MCF 10A (cell line): Measurements from ENCODE around the gene CPHXL2. TPM values are rescaled to one million over a fixed set of nuclear protein-coding genes. Genes with fewer than 3 reads are reported as not detected.
A peak's percentile ranks its signal among the peaks of the same experiment; 100 is the strongest.

Source experiments
- BruUV-seq: library from RNA; stranded (reverse); fragments of 400-500 nt; replicated peaks from 2 replicates; lab custom pipeline; 2021; lab: Mats Ljungman, UMichigan
- CTCF ChIA-PET: fragments of 300-600 bp; sonication (Branson Sonifier 250); formaldehyde crosslinking; extraction: SDS; loops from one replicate; lab custom pipeline; 2021; ENCODE audit warnings: antibody characterized with exemption, inconsistent platforms; lab: Yijun Ruan, JAX
- POLR2A ChIA-PET: fragments of 300-600, 350-650 bp; sonication (Branson Sonifier 250); formaldehyde crosslinking; extraction: SDS; loops from one replicate; lab custom pipeline; 2020; ENCODE audit warnings: antibody characterized with exemption, inconsistent platforms; lab: Yijun Ruan, JAX
- DNase-seq: peaks from one replicate; pipeline ENCODE4 v3.0.0-alpha.2; 2018; ENCODE audit not compliant: unreplicated experiment
- H3K27ac Mint-ChIP-seq: one replicate; pipeline ENCODE4 v1.8.0; 2022; ENCODE audit warnings: mild to moderate bottlenecking, low read depth, mixed read lengths; ENCODE audit not compliant: unreplicated experiment
- H3K27me3 Mint-ChIP-seq: one replicate; pipeline ENCODE4 v1.8.0; 2022; ENCODE audit warnings: mixed read lengths; ENCODE audit not compliant: insufficient read depth, unreplicated experiment
- H3K36me3 Mint-ChIP-seq: one replicate; pipeline ENCODE4 v1.8.0; 2022; ENCODE audit warnings: mild to moderate bottlenecking, moderate library complexity, mixed read lengths; ENCODE audit not compliant: insufficient read depth, unreplicated experiment
- H3K4me1 Mint-ChIP-seq: one replicate; pipeline ENCODE4 v1.8.0; 2022; ENCODE audit warnings: mixed read lengths; ENCODE audit not compliant: insufficient read depth, unreplicated experiment
- H3K4me3 Mint-ChIP-seq: one replicate; pipeline ENCODE4 v1.8.0; 2022; ENCODE audit warnings: mild to moderate bottlenecking, moderate library complexity, mixed read lengths; ENCODE audit not compliant: unreplicated experiment
- H3K9me3 Mint-ChIP-seq: one replicate; pipeline ENCODE4 v1.8.0; 2022; ENCODE audit warnings: mixed read lengths; ENCODE audit not compliant: unreplicated experiment
- intact Hi-C: fragments of 100-400 bp; cut with micrococcal nuclease; formaldehyde crosslinking; loops from 2 replicates; pipeline ENCODE4 v1.14.1; 2022
- total RNA-seq: library from RNA; stranded (reverse); gene quantifications from 2 replicates; pipeline ENCODE4 v1.2.3, GENCODE V29; 2022
- TF ChIP-seq, protein P1 (sequence below): fragments of 200-600 bp; IDR thresholded peaks from one replicate; pipeline ENCODE4 v1.8.0; 2022; ENCODE audit warnings: antibody characterized with exemption, mild to moderate bottlenecking; ENCODE audit not compliant: unreplicated experiment

CPHXL2 gene
- total RNA-seq, 1 experiment from 2014 or later: not detected

DNA sequence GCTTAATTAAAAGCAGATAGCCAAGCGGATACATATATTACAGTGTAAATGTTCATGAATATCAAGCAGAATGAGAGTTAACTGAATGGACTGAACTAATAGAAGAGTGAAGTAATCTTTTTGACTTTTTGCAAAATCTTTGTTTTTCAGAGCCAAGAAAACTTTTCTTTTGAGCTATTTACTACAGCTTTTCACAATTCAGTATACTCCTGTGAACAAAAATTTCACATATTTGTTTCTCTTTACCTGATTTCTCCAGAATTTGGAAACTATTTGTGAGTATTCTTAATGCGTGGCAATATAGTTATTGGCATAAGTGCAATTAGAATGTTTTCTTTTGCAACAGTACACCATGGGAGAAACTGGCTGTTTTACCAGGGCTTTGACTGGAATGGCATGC, 33.5 kb upstream of the CPHXL2 start:
- Mint-ChIP-seq H3K4me1 (no peaks in the 10 kb centered on the region), H3K27me3 (peaks cover 30% of the 10 kb centered on the region), H3K36me3 (no peaks in the 10 kb centered on the region), H3K4me3 (no peak overlapping the region), H3K27ac (no peak overlapping the region), H3K9me3 (no peaks in the 10 kb centered on the region)
- ChIA-PET POLR2A (no interaction called here), CTCF (interaction anchor here (0.6 kb wide), 1 partner anchor 445 kb away, joined by 3 read pairs; no protein-coding TSS in a partner anchor)
- intact Hi-C loops: no loop called here
- TF ChIP-seq, protein P1, sequence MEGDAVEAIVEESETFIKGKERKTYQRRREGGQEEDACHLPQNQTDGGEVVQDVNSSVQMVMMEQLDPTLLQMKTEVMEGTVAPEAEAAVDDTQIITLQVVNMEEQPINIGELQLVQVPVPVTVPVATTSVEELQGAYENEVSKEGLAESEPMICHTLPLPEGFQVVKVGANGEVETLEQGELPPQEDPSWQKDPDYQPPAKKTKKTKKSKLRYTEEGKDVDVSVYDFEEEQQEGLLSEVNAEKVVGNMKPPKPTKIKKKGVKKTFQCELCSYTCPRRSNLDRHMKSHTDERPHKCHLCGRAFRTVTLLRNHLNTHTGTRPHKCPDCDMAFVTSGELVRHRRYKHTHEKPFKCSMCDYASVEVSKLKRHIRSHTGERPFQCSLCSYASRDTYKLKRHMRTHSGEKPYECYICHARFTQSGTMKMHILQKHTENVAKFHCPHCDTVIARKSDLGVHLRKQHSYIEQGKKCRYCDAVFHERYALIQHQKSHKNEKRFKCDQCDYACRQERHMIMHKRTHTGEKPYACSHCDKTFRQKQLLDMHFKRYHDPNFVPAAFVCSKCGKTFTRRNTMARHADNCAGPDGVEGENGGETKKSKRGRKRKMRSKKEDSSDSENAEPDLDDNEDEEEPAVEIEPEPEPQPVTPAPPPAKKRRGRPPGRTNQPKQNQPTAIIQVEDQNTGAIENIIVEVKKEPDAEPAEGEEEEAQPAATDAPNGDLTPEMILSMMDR: no peak
- no TSS peak for BruUV-seq
- no peak for DNase-seq

DNA sequence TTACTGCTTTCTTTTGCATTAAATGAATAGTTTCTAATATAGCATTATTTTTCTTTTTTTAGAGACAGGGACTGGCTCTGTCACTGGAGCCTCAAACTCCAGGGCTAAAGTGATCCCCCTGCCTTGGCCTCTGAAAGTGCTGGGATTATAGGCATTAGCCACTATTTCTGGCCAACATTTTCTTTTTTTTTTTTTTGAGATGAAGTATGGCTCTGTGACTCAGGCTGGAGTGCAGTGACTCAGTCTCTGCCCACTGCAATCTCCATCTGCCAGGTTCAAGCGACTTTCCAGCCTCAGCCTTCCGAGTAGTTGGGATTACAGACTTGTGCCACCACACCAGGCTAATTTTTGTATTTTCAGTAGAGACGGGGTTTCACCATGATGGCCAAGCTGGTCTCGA, 26.5 kb upstream of the CPHXL2 start:
- peaks cover 5% of the 10 kb centered on the region for H3K4me1 Mint-ChIP-seq
- H3K27me3 Mint-ChIP-seq: no peaks in the 10 kb centered on the region
- H3K36me3 Mint-ChIP-seq: no peaks in the 10 kb centered on the region
- intact Hi-C loops: loop anchor here (10.0 kb wide), 1 partner anchor 51 kb away; no protein-coding TSS in a partner anchor
- no TSS peak for BruUV-seq
- H3K27ac Mint-ChIP-seq: no peak overlapping the region
- no peak overlapping the region for H3K4me3 Mint-ChIP-seq
- TF ChIP-seq, protein P1: no peak
- ChIA-PET POLR2A (no interaction called here), CTCF (interaction anchor here (0.6 to 0.7 kb wide), 2 partner anchors 48 to 1202 kb away, joined by 3 to 4 read pairs; no protein-coding TSS in a partner anchor)
- H3K9me3 Mint-ChIP-seq: no peaks in the 10 kb centered on the region
- peak; percentile 16 for DNase-seq

DNA sequence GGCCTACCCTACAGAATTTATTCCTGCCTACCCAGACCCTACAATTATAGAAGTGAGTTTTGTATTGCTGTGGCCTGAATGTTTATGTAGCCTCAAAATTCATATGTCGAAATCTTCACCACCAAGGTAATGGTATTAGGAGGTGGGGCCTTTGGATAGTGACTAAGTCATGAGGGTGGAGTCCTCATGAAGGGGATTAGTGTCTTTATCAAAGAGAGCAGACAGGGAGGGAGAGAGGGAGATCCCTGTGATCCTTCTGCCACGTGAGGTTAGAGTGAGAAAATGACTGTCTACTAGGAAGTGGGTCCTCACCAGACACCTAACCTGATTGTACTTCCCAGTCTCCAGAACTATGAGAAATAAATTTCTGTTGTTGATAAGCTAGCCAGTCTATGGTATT, 25.4 kb upstream of the CPHXL2 start:
- POLR2A ChIA-PET: no interaction called here
- H3K36me3 Mint-ChIP-seq: no peaks in the 10 kb centered on the region
- DNase-seq: peak; percentile 47

DNA sequence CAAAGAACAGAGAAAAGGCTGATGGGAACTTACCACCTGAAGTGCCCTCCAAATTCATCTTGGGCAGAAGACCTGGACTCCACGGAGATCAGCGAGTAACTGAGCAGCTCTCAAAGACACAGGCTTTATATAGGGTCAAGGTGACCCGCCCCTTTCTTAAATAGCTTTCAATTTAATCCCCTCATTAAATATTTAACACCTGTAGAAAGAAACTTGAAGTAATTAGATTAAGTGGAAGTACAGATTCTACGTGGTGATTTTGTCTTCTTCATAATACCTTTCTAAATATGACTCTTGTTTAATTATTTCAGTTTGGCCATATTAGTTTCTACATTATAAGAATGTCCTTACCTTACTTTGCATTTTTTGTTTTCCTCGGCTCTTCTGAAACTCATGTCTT, 24.6 kb upstream of the CPHXL2 start, which contains the start of gene DUXB:
DUXB (minus strand) TSS at position 101 of the 400 bp plus-strand sequence; CDS start at position 58, 43 bp downstream.
- POLR2A ChIA-PET: no interaction called here
- H3K9me3 Mint-ChIP-seq: no peaks in the 10 kb centered on the region
- no peak for DNase-seq
- no peak within 1 kb of the TSS for H3K4me3 Mint-ChIP-seq
- no TSS peak for BruUV-seq
- H3K27ac Mint-ChIP-seq: no peak within 1 kb of the TSS
- peaks cover 5% of the 10 kb centered on the region for H3K4me1 Mint-ChIP-seq
- TF ChIP-seq, protein P1: no peak
- no peaks in the 10 kb centered on the region for H3K36me3 Mint-ChIP-seq
- intact Hi-C loops: loop anchor here (10.0 kb wide), 1 partner anchor 53 kb away; no protein-coding TSS in a partner anchor
- CTCF ChIA-PET: no interaction called here
- H3K27me3 Mint-ChIP-seq: no peaks in the 10 kb centered on the region

More for the DNA sequence above, 25.4 kb upstream of the CPHXL2 start:
- Mint-ChIP-seq H3K4me3 (no peak overlapping the region), H3K27ac (no peak overlapping the region), H3K9me3 (no peaks in the 10 kb centered on the region), H3K27me3 (no peaks in the 10 kb centered on the region), H3K4me1 (peaks cover 5% of the 10 kb centered on the region)
- TF ChIP-seq, protein P1: no peak
- BruUV-seq: no TSS peak
- CTCF ChIA-PET: no interaction called here
- intact Hi-C loops: loop anchor here (10.0 kb wide), 1 partner anchor 53 kb away; no protein-coding TSS in a partner anchor
